HG03457 (cell line): ENCODE results near the gene COPB2.
"Not testable (repeated sequence)": the region's sequence is repeated elsewhere in the genome, so short reads cannot be mapped to it uniquely, and the experiment has no call there.

Experiments
- ATAC-seq: cut with Tn5 transposase; IDR thresholded peaks from one replicate; pipeline ENCODE4 v1.9.1; 2021; ENCODE audit warnings: moderate number of reproducible peaks; ENCODE audit not compliant: unreplicated experiment

Gene COPB2

DNA sequence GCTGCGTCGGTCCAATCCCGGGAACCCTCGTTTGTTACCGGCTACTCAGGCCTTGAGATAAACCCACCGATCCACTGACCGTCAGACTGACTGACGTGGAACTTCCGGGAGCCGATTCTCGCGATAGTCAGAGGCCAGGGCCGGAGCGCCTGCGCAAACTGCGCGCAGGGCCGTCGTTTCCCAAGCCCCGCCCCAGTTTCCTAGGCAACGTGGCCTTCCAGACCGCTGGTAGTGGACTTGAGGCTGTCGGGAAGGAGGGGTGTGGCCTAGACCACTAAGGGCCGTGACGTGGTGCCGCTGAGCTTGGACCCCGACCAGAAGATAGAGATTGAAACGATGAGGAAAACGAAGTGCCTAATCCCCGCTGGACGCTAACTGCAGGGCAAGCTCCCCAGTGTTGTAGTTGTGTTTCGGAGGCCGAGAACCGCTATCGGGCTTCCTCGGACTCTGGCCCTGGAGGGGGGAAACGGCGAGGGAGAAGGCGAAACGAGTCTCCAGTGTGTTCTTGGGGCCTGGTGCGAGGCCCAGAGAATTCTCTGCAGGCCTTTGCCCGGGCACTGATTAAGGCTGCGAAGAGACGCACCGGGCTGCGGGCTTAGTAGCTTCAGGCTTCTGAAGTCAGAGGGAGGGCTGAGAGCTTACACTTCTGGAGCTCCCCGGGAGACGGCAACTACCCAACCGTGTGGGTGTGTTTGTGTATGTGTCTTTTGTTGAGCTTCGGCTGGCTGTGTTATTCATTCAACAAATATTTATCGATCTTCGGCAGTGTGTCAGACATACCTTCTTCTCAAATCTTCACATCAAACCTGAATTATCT lies at the start of gene COPB2:
COPB2 (minus strand) TSS at position 96 of the 817 bp plus-strand sequence. CDS start 97 bp downstream, outside the sequence.
- peak; percentile 97 for ATAC-seq

DNA sequence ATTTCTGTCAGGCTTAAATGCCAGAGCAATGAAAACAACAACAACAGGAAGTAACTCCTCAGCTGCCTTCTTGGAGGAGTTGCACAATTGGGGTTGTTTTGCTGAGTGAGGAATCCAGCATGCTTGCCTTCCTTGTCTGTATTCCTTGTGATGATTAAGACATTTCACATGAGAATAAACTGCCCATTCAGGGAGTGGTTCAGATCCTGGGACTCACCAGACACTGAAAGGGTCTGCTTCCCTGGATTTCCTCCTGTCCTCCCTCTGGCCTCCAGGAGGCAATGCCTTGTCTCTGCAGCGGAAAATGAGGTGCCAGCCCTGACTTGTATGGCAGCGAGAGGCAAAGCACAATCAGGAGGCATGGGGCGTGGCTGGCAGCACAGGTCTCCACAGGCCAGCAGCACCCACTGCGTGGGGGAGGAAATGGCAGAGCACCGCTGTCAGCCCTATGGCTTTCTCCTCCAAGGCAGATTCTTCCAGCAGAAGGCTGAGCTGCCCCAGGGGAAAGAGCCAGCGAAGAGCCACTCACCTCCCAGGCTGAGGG lies 45.4 kb upstream of the COPB2 start:
- no peak for ATAC-seq

DNA sequence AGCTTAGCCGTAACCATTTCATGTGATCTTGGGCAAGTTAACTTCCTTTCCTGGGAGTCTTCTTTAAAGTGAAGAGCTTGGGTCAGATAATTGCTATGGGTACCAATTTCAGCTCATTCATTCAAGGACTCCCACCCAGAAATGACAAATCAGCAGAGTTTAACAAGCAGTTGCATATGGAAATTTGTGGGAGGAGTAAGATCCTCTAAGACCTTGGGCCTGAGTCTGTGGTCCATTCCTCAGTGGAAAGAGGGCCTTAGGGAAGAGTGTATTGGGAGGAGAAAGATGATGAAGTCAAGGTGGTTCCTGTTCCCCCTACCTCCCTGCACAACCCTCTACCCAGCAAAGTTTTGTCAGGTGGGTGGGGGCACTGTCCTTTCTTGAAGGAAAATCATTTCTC lies 44.8 kb upstream of the COPB2 start:
- no peak for ATAC-seq

- ATAC-seq: no peak
Observed at GRCh38 chr3:139433089-139433488, 43.6 kb upstream of the COPB2 start.

DNA sequence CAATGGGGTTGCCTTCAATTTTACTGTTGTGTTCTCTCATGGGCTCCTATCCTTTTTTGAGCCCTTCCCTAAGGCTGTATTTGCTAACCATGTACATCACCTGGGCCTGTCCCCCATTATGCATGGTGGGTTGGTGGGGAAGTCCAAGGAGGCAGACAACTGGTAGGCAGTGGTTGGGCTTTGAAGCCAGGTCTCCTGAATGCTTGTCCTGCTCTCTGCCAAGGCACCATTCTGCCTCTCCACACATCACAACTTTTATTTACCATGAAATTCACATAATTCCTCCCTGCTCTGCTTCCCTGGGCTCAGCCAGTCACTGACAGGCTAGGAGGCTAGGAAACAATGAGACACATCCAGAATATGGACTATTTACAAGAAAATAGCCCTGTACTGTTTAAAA lies 41.0 kb upstream of the COPB2 start:
- ATAC-seq: no peak

GRCh38 chr3:139427283-139428060 lies 38.0 kb upstream of the COPB2 start:
- no peak for ATAC-seq

DNA sequence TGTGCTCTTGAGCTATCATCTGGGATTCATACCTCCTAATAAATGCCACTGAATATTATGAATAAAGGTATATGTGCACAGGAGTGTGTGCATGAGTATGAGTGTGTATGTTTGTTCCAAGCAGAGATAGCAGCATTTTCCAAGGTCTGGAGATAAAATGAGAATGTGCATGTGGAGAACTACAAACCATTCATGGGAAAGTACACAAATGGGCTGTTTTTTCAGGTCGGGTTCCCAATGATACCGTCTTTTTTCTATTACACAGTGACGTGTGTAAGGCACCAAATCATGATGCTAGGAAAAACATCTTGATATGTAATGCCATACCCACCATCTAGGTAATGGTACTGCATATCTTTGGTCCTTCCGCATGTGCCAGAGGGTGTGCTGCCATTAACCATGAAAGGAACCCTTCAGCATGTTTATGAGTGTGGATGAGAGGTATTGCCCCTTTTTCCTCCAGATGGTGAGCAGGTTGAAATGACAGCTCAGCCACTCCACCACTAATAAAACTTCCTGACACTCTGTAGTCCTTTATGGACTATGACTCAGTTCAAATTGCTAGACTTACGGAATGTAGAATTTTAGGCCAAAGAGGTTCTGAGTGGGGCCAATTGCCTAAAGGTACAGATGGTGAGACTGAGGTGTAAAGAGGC lies 36.4 kb upstream of the COPB2 start:
- ATAC-seq: no peak

DNA sequence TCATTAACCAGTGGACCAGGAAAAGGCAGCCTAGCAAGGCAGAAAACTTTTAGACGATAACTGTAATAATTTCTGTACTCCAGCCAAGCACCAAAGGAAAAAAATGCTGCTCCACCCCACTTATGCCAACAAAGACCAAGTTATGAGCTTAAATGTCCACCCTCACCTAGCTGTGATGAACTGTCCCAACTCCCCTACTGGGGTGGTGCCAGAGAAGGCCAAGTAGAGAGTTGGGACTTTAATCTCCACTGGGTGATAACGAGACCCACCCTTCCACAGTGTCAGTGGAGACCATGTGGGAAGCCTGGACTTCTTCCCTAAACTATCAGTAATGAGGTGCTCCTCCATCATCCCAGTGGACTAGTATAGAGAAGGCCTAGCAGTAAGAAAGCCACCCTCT lies 33.8 kb upstream of the COPB2 start:
- ATAC-seq: no peak

DNA sequence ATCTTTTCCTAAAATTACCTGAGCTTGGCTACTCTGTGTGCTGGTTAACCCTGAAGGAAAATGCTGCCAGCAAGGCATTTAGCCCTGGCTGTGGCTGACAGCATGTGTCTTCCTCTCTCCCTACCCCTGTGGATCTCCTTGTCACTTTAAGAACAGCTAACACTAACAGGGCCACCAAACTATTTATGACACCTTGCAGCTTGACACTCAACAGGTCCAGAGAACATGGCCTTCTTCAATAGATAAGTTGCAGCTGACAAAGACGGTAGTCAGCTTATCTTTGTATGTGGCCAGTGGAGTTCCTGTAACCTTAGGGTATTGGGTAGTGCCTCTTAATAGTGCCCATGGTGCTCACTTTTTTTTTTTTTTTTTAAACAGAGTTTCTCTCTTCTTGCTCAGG lies 32.0 kb upstream of the COPB2 start:
- ATAC-seq: no peak

GRCh38 chr3:139421040-139421439 lies 31.6 kb upstream of the COPB2 start:
- ATAC-seq: no peak

- ATAC-seq: no peak
Observed at GRCh38 chr3:139418144-139418543, 28.7 kb upstream of the COPB2 start.

GRCh38 chr3:139416275-139416674 lies 26.8 kb upstream of the COPB2 start:
- no peak for ATAC-seq

DNA sequence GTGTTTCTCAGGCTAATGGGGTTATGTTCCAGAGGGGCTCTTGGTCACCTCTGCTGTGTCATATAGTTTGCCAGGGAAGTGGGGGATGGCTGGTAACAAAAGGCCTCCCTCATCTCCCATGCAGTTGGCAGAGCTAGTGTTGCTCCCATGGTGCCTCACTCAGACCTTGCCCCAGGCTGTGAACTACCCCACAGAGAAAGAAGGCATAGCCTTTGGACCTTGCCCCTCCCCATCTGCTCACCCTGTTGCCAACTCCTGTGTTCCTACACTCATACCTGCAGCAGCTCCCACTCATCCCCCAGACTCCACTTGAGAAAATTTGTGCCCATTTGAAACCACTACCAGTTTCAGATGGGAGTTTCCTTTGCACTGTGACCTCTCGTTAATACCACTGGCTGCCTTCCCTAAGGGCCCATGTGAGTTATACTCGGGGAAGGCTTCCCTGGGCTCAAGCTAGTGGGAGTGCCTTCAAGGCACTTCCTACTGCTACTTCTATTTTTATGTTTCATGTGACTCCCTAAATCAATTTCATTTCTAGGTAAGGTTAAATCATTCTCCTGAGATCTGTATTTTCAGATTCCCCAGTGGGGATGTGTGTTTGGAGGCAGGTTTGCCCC lies 25.3 kb upstream of the COPB2 start:
- ATAC-seq: no peak

GRCh38 chr3:139412891-139413290 lies 23.4 kb upstream of the COPB2 start:
- ATAC-seq: not testable (repeated sequence)

GRCh38 chr3:139401155-139401554 lies 11.7 kb upstream of the COPB2 start:
- ATAC-seq: not testable (repeated sequence)

DNA sequence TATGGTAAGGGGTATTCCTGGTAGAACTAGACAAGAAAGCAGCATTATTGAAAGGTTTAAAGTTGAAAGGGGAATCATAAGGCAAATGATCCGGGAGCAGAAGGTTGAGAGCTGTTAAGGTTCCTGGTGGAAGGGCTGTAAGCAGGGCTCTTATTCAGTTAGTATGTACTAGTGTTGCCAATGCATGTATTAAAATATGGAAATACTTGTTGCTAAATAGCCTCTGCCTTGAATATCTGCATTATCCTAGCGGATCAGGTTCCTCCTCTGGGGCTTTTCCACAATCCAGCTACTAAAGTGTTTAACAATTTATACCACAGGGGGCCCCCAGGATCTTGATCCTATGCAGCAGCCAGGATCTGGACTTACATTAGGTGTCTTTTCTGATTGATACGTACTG lies 7.3 kb upstream of the COPB2 start:
- ATAC-seq: no peak

GRCh38 chr3:139394116-139394515 lies 4.7 kb upstream of the COPB2 start:
- no peak for ATAC-seq

DNA sequence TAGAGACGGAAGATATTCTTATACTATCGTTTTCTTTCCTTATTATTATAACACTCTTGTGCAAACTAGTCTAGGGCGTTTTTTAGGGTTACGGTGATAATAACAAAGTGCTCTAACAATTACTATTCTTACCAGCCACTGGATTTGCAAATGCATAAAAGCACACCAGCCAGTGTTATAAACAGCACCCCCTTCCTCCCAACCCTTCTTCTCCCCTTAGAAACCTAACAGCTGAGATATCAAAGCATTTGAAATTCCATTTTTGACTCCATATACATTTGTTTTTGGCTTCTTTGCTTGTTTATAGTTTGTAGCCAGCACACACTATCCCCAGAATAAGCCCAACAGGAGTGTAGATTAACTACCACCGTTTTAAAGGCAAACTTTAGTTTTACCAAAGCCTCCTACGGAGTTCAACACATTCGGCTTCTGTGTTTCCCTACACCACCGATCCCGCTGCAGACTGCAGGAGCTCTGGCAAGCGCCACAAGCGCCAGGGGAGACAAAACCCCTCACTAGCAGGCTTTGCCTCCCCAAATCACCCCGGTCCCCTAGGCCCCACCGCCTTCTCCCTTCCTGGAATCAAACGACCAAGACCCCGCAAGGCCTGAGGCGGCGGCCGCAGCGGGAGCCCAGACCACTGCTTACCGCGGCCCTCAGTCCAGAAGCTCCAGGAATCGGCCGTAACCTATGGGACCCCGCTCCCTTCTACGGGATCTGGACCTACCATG lies 461 bp downstream of the COPB2 start:
- ATAC-seq: peak; percentile 10

DNA sequence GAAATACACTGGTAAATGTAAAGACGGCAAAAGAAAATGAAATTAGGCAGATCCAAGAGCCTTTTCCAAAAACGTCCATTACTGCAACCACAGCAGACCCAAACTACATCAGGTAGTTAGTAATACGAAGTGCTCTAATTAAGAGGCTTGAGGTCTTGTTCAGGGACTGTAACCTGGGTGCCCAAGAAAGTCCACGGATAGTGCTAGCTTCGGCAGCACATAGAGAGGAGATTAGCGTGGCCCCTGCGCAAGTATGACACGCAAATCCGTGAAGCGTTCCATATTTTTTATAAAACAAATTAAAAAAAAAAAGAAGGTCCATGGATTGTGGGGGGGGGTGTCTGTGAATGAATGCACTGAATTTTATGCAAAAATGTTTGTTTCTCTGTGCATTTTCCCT lies 1.4 kb downstream of the COPB2 start:
- ATAC-seq: no peak

DNA sequence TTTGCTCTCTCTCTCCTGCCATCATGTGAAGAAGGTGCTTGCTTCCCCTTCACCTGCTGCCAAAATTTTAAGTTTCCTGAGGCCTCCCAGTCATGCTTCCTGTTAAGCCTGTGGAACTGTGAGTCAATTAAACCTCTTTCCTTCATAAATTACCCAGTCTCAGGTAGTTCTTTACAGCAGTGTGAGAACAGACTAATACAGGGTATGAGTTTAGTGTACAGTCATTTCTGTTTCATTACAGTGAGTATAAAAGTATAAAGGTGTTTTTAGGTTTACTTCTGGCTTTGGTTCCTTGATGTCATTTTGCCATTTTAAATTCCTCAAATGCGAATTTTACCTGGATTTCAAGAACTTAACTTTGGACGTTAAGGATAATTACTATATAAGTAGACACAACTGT lies 7.2 kb downstream of the COPB2 start:
- not testable (repeated sequence) for ATAC-seq
